ENCODE results near the gene GRIA4.

The GRIA4 gene

GRCh38 chr11:106015066-106015465 is 405.2 kb downstream of the GRIA4 start:
- no peak for DNase-seq

- DNase-seq: no peak
These were observed 407.2 kb downstream of the GRIA4 start for GRCh38 chr11:106017093-106017492.

GRCh38 chr11:106021181-106021966 is 411.5 kb downstream of the GRIA4 start:
- DNase-seq: no peak

- DNase-seq: peak; percentile 100
These were observed 412.3 kb downstream of the GRIA4 start, which contains the start of gene MSANTD4 for GRCh38 chr11:106021967-106022794. TSS of gene MSANTD4 (minus strand) at chr11:106022240. CDS start at chr11:106010917, 11,323 bp downstream.

- no peak for DNase-seq
These were observed 413.0 kb downstream of the GRIA4 start for GRCh38 chr11:106022795-106023275.

GRCh38 chr11:106030609-106031008 is 420.7 kb downstream of the GRIA4 start:
- DNase-seq: no peak

- no peak for DNase-seq
These were observed 421.4 kb downstream of the GRIA4 start for GRCh38 chr11:106031202-106031810.

All from islet precursor cell (in vitro differentiated cells).